ENCODE measurements around the gene C12orf57. TPM values are rescaled to one million over a fixed set of nuclear protein-coding genes. Genes with fewer than 3 reads are reported as not detected.
A peak's percentile ranks its signal among the peaks of the same experiment; 100 is the strongest.

C12orf57 gene
- total RNA-seq, 1 experiment from 2014 or later: 158 TPM

DNA sequence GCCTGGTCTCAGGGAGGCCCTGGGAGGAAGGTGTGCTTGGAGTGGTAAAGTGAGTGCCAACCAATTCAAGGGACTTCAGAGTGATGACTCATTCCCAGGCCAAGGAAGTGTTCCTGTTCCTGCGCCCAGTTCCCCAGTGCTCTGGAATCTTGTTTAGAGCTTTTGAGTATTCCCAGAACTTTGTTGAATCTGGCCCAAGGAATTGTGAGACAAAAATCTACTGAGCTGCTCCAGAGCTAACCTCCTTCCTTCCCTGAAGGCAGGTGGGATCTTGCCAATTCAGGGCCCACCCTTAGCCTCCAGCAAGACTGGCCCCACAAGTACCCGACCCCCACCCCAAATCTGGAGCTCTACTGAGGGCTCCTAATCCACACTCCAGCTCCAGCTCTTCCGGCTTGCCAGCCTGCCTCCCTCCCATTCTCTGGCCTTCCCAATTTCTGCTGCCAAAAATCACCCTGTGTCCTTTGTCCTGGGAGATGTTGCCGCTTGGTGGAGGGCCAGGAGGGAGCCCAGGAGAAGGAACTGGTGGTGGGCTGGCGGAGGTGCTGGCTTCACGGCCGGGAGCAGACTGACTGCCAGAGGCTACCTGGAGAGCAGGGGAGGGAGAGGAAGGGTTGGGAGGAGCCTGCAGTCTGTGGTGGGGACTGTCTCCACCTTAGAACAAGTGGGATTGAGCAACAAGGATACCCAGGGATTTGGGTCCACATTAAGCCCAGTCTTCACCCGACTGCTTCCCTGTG, 18.1 kb upstream of the C12orf57 start (continued):
- TF ChIP-seq, protein P1, sequence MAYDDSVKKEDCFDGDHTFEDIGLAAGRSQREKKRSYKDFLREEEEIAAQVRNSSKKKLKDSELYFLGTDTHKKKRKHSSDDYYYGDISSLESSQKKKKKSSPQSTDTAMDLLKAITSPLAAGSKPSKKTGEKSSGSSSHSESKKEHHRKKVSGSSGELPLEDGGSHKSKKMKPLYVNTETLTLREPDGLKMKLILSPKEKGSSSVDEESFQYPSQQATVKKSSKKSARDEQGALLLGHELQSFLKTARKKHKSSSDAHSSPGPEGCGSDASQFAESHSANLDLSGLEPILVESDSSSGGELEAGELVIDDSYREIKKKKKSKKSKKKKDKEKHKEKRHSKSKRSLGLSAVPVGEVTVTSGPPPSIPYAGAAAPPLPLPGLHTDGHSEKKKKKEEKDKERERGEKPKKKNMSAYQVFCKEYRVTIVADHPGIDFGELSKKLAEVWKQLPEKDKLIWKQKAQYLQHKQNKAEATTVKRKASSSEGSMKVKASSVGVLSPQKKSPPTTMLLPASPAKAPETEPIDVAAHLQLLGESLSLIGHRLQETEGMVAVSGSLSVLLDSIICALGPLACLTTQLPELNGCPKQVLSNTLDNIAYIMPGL (CRISPR knock-in tag; IDR thresholded peaks at IDR 0.05): no peak
- TF ChIP-seq MXD4 (CRISPR knock-in tag; IDR thresholded peaks at IDR 0.05; ENCODE audit: borderline replicate concordance) (no peak), ETV6 (CRISPR knock-in tag; IDR thresholded peaks at IDR 0.05) (0 out of 2 replicates have a peak, but pooled peaks have one; percentile 56), ZNF416 (CRISPR knock-in tag; IDR thresholded peaks at IDR 0.05) (no peak), NFATC4 (CRISPR knock-in tag; IDR thresholded peaks at IDR 0.05) (no peak), RELA (CRISPR knock-in tag; IDR thresholded peaks at IDR 0.05; ENCODE audit: borderline replicate concordance) (no peak), NFYB (CRISPR knock-in tag; conservative IDR thresholded peaks at IDR 0.05; ENCODE audit: low read depth) (no peak), FOXK1 (CRISPR knock-in tag; IDR thresholded peaks at IDR 0.05) (0 out of 2 replicates have a peak, but pooled peaks have one; percentile 48), ZNF396 (CRISPR knock-in tag; IDR thresholded peaks at IDR 0.05; ENCODE audit: borderline replicate concordance) (no peak)
- TF ChIP-seq, protein P2, sequence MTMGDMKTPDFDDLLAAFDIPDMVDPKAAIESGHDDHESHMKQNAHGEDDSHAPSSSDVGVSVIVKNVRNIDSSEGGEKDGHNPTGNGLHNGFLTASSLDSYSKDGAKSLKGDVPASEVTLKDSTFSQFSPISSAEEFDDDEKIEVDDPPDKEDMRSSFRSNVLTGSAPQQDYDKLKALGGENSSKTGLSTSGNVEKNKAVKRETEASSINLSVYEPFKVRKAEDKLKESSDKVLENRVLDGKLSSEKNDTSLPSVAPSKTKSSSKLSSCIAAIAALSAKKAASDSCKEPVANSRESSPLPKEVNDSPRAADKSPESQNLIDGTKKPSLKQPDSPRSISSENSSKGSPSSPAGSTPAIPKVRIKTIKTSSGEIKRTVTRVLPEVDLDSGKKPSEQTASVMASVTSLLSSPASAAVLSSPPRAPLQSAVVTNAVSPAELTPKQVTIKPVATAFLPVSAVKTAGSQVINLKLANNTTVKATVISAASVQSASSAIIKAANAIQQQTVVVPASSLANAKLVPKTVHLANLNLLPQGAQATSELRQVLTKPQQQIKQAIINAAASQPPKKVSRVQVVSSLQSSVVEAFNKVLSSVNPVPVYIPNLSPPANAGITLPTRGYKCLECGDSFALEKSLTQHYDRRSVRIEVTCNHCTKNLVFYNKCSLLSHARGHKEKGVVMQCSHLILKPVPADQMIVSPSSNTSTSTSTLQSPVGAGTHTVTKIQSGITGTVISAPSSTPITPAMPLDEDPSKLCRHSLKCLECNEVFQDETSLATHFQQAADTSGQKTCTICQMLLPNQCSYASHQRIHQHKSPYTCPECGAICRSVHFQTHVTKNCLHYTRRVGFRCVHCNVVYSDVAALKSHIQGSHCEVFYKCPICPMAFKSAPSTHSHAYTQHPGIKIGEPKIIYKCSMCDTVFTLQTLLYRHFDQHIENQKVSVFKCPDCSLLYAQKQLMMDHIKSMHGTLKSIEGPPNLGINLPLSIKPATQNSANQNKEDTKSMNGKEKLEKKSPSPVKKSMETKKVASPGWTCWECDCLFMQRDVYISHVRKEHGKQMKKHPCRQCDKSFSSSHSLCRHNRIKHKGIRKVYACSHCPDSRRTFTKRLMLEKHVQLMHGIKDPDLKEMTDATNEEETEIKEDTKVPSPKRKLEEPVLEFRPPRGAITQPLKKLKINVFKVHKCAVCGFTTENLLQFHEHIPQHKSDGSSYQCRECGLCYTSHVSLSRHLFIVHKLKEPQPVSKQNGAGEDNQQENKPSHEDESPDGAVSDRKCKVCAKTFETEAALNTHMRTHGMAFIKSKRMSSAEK (CRISPR knock-in tag; IDR thresholded peaks at IDR 0.05; ENCODE audit: borderline replicate concordance): no peak
- TF ChIP-seq, protein P3, sequence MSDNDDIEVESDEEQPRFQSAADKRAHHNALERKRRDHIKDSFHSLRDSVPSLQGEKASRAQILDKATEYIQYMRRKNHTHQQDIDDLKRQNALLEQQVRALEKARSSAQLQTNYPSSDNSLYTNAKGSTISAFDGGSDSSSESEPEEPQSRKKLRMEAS (CRISPR knock-in tag; IDR thresholded peaks at IDR 0.05): no peak
- TF ChIP-seq, protein P4, sequence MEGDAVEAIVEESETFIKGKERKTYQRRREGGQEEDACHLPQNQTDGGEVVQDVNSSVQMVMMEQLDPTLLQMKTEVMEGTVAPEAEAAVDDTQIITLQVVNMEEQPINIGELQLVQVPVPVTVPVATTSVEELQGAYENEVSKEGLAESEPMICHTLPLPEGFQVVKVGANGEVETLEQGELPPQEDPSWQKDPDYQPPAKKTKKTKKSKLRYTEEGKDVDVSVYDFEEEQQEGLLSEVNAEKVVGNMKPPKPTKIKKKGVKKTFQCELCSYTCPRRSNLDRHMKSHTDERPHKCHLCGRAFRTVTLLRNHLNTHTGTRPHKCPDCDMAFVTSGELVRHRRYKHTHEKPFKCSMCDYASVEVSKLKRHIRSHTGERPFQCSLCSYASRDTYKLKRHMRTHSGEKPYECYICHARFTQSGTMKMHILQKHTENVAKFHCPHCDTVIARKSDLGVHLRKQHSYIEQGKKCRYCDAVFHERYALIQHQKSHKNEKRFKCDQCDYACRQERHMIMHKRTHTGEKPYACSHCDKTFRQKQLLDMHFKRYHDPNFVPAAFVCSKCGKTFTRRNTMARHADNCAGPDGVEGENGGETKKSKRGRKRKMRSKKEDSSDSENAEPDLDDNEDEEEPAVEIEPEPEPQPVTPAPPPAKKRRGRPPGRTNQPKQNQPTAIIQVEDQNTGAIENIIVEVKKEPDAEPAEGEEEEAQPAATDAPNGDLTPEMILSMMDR (IDR thresholded peaks at IDR 0.05): no peak
- TF ChIP-seq, protein P5, sequence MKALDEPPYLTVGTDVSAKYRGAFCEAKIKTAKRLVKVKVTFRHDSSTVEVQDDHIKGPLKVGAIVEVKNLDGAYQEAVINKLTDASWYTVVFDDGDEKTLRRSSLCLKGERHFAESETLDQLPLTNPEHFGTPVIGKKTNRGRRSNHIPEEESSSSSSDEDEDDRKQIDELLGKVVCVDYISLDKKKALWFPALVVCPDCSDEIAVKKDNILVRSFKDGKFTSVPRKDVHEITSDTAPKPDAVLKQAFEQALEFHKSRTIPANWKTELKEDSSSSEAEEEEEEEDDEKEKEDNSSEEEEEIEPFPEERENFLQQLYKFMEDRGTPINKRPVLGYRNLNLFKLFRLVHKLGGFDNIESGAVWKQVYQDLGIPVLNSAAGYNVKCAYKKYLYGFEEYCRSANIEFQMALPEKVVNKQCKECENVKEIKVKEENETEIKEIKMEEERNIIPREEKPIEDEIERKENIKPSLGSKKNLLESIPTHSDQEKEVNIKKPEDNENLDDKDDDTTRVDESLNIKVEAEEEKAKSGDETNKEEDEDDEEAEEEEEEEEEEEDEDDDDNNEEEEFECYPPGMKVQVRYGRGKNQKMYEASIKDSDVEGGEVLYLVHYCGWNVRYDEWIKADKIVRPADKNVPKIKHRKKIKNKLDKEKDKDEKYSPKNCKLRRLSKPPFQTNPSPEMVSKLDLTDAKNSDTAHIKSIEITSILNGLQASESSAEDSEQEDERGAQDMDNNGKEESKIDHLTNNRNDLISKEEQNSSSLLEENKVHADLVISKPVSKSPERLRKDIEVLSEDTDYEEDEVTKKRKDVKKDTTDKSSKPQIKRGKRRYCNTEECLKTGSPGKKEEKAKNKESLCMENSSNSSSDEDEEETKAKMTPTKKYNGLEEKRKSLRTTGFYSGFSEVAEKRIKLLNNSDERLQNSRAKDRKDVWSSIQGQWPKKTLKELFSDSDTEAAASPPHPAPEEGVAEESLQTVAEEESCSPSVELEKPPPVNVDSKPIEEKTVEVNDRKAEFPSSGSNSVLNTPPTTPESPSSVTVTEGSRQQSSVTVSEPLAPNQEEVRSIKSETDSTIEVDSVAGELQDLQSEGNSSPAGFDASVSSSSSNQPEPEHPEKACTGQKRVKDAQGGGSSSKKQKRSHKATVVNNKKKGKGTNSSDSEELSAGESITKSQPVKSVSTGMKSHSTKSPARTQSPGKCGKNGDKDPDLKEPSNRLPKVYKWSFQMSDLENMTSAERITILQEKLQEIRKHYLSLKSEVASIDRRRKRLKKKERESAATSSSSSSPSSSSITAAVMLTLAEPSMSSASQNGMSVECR (CRISPR knock-in tag; IDR thresholded peaks at IDR 0.05; ENCODE audit: borderline replicate concordance): no peak
- TF ChIP-seq, protein P6, sequence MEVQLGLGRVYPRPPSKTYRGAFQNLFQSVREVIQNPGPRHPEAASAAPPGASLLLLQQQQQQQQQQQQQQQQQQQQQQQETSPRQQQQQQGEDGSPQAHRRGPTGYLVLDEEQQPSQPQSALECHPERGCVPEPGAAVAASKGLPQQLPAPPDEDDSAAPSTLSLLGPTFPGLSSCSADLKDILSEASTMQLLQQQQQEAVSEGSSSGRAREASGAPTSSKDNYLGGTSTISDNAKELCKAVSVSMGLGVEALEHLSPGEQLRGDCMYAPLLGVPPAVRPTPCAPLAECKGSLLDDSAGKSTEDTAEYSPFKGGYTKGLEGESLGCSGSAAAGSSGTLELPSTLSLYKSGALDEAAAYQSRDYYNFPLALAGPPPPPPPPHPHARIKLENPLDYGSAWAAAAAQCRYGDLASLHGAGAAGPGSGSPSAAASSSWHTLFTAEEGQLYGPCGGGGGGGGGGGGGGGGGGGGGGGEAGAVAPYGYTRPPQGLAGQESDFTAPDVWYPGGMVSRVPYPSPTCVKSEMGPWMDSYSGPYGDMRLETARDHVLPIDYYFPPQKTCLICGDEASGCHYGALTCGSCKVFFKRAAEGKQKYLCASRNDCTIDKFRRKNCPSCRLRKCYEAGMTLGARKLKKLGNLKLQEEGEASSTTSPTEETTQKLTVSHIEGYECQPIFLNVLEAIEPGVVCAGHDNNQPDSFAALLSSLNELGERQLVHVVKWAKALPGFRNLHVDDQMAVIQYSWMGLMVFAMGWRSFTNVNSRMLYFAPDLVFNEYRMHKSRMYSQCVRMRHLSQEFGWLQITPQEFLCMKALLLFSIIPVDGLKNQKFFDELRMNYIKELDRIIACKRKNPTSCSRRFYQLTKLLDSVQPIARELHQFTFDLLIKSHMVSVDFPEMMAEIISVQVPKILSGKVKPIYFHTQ (CRISPR knock-in tag; IDR thresholded peaks at IDR 0.05): no peak
- TF ChIP-seq, protein P7, sequence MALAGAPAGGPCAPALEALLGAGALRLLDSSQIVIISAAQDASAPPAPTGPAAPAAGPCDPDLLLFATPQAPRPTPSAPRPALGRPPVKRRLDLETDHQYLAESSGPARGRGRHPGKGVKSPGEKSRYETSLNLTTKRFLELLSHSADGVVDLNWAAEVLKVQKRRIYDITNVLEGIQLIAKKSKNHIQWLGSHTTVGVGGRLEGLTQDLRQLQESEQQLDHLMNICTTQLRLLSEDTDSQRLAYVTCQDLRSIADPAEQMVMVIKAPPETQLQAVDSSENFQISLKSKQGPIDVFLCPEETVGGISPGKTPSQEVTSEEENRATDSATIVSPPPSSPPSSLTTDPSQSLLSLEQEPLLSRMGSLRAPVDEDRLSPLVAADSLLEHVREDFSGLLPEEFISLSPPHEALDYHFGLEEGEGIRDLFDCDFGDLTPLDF (CRISPR knock-in tag; IDR thresholded peaks at IDR 0.05): no peak
- TF ChIP-seq, protein P8, sequence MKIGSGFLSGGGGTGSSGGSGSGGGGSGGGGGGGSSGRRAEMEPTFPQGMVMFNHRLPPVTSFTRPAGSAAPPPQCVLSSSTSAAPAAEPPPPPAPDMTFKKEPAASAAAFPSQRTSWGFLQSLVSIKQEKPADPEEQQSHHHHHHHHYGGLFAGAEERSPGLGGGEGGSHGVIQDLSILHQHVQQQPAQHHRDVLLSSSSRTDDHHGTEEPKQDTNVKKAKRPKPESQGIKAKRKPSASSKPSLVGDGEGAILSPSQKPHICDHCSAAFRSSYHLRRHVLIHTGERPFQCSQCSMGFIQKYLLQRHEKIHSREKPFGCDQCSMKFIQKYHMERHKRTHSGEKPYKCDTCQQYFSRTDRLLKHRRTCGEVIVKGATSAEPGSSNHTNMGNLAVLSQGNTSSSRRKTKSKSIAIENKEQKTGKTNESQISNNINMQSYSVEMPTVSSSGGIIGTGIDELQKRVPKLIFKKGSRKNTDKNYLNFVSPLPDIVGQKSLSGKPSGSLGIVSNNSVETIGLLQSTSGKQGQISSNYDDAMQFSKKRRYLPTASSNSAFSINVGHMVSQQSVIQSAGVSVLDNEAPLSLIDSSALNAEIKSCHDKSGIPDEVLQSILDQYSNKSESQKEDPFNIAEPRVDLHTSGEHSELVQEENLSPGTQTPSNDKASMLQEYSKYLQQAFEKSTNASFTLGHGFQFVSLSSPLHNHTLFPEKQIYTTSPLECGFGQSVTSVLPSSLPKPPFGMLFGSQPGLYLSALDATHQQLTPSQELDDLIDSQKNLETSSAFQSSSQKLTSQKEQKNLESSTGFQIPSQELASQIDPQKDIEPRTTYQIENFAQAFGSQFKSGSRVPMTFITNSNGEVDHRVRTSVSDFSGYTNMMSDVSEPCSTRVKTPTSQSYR (CRISPR knock-in tag; IDR thresholded peaks at IDR 0.05): peak; percentile 28; the same call in 1 of the 2 replicates
